GM21390 (cell line): ENCODE measurements around the gene C2orf69.

ENCODE experiments used
- ATAC-seq: cut with Tn5 transposase; IDR thresholded peaks from one replicate; pipeline ENCODE4 v1.9.1; 2021; ENCODE audit not compliant: unreplicated experiment

C2orf69 gene

GRCh38 chr2:199914372-199914958 lies 3.4 kb downstream of the C2orf69 start:
- ATAC-seq, result no peak

DNA sequence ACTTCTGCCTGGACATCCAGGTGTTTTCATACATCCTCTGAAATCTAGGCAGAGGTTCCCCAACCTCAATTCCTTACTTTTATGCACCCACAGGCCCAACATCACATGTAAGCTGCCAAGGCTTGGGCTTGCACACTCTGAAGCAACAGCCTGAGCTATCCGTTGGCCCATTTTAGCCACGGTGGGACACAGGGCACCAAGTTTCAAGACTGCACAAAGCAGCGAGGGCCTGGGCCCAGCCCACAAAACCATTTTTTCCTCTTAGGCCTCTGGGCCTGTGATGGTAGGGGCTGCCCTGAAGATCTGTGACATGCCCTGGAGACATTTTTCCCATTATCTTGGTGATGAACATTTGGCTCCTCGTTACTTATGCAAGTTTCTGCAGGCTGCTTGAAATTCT lies 5.9 kb downstream of the C2orf69 start:
- ATAC-seq, result no peak

GRCh38 chr2:199922856-199923255 lies 11.8 kb downstream of the C2orf69 start:
- no peak for ATAC-seq

GRCh38 chr2:199923924-199924323 lies 12.8 kb downstream of the C2orf69 start:
- no peak for ATAC-seq

DNA sequence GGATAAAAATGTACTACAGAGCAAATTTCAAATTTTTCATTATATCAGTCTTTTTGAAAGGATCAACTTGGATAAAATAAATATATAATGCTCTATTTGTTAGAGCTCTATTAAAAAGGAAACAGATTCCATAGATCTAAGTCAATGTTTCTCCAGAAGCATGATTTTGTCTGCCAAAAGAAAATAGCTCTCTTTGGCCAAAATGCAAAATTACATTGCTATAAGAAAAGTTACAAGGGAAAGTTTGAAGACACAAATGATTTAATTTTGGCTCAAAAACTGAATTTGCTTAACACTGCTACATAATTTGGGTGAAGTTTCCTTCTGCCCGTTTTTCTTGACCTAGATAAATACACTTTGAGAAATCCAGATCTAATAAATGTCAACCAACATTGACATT lies 15.7 kb downstream of the C2orf69 start:
- no peak for ATAC-seq

DNA sequence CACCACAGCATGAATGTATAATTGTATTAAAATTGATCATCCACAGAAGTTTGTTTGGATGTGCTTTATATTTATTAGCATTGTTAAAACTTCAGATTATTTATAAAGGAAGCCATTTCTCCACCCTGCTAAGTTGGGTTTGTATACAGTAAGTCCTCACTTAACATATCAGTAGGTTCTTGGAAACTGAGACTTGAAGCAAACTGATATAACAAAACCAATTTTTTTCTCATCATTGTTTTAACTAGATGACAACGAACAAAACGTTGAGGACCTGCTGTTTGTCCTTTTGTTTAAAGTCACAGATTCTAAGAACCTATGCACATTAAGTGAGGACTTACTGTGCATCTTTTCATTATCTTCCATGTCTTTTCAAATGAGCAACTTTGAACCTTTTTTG lies 17.1 kb downstream of the C2orf69 start:
- ATAC-seq, result no peak

GRCh38 chr2:199928626-199929025 lies 17.5 kb downstream of the C2orf69 start:
- ATAC-seq, result no peak

GRCh38 chr2:199929262-199929661 lies 18.2 kb downstream of the C2orf69 start:
- ATAC-seq, result no peak

DNA sequence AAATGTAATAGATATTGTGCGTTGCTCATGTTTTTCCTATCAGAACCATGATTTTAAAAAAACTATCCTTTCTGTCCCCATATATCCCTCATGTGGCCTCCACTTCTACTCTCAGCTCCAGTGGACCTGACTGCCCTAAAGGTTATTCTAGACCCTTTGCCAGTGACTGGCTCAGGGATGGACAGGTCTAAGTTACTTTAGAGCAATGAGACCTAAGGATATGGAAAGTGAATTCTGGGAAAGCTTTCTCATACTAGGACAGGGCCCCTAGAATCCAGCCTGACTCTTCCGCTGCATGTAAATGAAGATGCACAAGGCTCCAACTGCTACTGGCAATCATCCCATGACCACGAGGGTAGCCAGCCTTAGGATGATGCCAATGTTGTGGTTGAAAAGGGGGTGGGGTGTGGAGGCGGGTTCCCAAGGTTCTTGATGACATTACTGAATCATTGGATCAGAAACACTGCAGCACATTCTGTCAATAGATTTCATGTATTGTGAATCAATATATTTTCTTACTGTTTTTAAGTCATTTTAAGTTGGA lies 21.3 kb downstream of the C2orf69 start:
- ATAC-seq, result no peak

- ATAC-seq, result no peak
These were observed 22.4 kb downstream of the C2orf69 start for GRCh38 chr2:199933466-199933865.

GRCh38 chr2:199936554-199936953 lies 25.5 kb downstream of the C2orf69 start:
- no peak for ATAC-seq

- no peak for ATAC-seq
These were observed 29.3 kb downstream of the C2orf69 start for GRCh38 chr2:199940373-199940772.

- no peak for ATAC-seq
These were observed 32.3 kb downstream of the C2orf69 start for GRCh38 chr2:199943373-199943772.

GRCh38 chr2:199946196-199946595 lies 35.1 kb downstream of the C2orf69 start:
- no peak for ATAC-seq

DNA sequence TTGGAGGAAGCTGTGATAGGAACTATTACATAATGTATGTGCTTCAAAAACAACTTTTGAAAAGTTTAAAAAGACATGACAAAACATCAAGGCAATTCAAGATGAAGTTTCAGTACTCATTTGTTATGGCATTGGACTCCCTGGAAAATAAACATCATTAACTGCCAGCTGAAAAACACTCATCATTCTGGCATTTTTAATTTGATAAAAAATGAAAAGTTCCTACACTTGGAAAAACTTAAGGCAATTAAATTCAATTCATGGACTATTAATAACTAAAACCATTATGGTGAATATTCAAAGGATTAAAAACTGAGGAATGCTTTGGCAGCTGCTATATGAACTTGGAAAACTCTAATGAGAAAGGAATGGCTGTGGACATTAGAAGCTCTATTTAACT lies 35.7 kb downstream of the C2orf69 start:
- ATAC-seq, result no peak

DNA sequence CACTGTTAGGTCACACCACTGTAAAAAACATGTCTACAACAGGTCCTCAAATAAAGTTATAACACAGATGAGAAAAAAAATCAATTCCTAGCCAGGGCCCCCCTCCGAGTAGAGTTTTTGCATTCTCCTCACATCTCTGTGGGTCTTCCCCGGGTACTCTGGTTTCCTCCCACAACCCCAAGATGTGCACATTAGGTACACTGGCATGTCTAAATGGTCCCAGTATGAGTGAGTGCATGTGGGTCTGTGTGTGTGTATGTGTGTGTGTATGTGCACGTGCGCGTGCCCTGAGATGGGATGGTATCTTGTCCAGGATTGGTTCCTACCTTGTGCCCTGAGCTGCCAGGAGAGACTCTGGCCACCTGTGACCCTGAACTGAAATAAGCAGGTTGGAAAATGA lies 39.3 kb downstream of the C2orf69 start:
- ATAC-seq, result no peak

- no peak for ATAC-seq
These were observed 39.9 kb downstream of the C2orf69 start for GRCh38 chr2:199951023-199951422.

- ATAC-seq, result peak; percentile 47
These were observed 43.9 kb downstream of the C2orf69 start for GRCh38 chr2:199955007-199955338.

- ATAC-seq, result peak; percentile 82
These were observed 44.4 kb downstream of the C2orf69 start, which contains the start of the genes MAIP1 and TYW5 for GRCh38 chr2:199955339-199956061. TSS of gene MAIP1 (plus strand) at chr2:199955582. CDS start at chr2:199955799, 217 bp downstream. TSS of gene TYW5 (minus strand) at chr2:199955491. CDS start at chr2:199955470, 21 bp downstream.

DNA sequence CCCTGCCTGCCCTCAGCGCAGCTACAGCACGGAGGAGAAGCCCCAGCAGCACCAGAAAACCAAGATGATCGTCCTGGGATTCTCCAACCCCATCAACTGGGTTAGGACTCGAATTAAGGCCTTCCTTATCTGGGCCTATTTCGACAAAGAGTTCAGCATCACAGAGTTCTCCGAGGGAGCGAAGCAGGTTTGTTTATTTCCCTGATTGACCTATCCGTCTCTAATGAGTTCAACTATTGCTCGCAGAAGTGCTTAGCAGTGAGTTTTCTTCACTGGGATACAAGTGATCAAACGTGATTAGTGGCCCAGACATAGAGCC lies 44.9 kb downstream of the C2orf69 start:
- ATAC-seq, result no peak

DNA sequence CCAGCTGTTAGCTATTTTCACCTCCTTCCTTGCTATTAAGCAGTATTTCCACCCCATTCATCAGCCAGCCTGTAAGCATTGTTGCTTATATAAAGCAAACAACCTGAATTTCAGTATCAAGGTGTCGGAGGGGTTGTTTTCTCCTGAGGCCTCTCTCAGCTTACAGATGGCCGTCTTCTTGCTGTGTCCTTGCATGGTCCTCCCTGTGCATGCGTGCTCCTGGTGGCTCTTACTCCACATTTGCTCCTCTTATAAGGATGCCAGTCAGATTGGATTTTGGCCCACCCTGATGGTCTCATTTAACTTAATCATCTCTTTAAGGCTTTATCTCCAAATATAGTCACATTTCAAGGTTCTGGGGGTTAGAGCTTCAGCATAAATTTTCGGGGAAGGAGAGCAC lies 46.9 kb downstream of the C2orf69 start:
- no peak for ATAC-seq

- peak; percentile 46 for ATAC-seq
These were observed 51.1 kb downstream of the C2orf69 start for GRCh38 chr2:199962203-199962602.

- ATAC-seq, result no peak
These were observed 55.3 kb downstream of the C2orf69 start for GRCh38 chr2:199966405-199966804.
